GM12878 (cell line): ENCODE measurements around the gene DCTN2. TPM values are rescaled to one million over a fixed set of nuclear protein-coding genes. Genes with fewer than 3 reads are reported as not detected.

ENCODE experiments used
- ATAC-seq: fragments of 200-7000 bp; cut with Tn5 transposase; 3 replicates; pipeline ENCODE4 v1.9.1; 2020; ENCODE audit warnings: mild to moderate bottlenecking, moderate library complexity
- BruUV-seq: library from RNA; stranded (reverse); fragments of 400-500 nt; replicated peaks from 2 replicates; lab custom pipeline; 2021; lab: Mats Ljungman, UMichigan
- CTCF ChIA-PET: fragments of 300-600 bp; sonication (Branson Sonifier 250); formaldehyde crosslinking; extraction: SDS; loops from one replicate; lab custom pipeline; 2021; ENCODE audit warnings: inconsistent platforms; lab: Yijun Ruan, JAX
- POLR2A ChIA-PET: fragments of 350-600 bp; formaldehyde crosslinking; extraction: SDS; loops from one replicate; lab custom pipeline; 2021; ENCODE audit warnings: inconsistent platforms; lab: Charles Lee
- RAD21 ChIA-PET: fragments of 300-600 bp; sonication (Branson Sonifier 250); formaldehyde crosslinking; loops from one replicate; lab custom pipeline; 2023; ENCODE audit warnings: antibody characterized with exemption; ENCODE audit not compliant: unreplicated experiment; lab: Charles Lee
- SMC1A ChIA-PET: fragments of 300-600 bp; sonication (Branson Sonifier 250); formaldehyde crosslinking; loops from one replicate; lab custom pipeline; 2023; ENCODE audit not compliant: unreplicated experiment, uncharacterized antibody; lab: Charles Lee
- DNase-seq: peaks from one replicate; pipeline ENCODE4 v3.0.0-alpha.2; 2011; ENCODE audit warnings: low read depth, low spot score
- FAIRE-seq: peaks from 3 replicates; lab custom pipeline; 2011; peaks lifted over from hg19 to GRCh38; lab: Jason Lieb, UNC
- H2AFZ ChIP-seq: 2 replicates; pipeline ENCODE4 v1.6.0; 2011; ENCODE audit warnings: low read depth, low read length, control low read depth; ENCODE audit not compliant: control insufficient read depth
- H3K27ac ChIP-seq: 2 replicates; pipeline ENCODE4 v1.5.1; 2011; ENCODE audit warnings: control low read depth; ENCODE audit not compliant: control insufficient read depth, insufficient read depth
- H3K27me3 ChIP-seq, 2 experiments: replicated peaks in 1 of 2; 2 replicates each; pipeline versions ENCODE4 v1.6.0 to v1.6.1; 2011; ENCODE audit warnings: low read length in 1 of 2; ENCODE audit not compliant: control insufficient read depth in 2 of 2, insufficient read depth in 2 of 2
- H3K36me3 ChIP-seq, 2 experiments: 2 replicates each; pipeline ENCODE4 v1.5.1; 2011; ENCODE audit warnings: low read length in 1 of 2; ENCODE audit not compliant: control insufficient read depth in 2 of 2, insufficient read depth in 2 of 2
- H3K4me1 ChIP-seq: 2 replicates; pipeline ENCODE4 v1.6.1; 2011; ENCODE audit warnings: mild to moderate bottlenecking, low read length, moderate library complexity, mixed read lengths; ENCODE audit not compliant: control insufficient read depth, insufficient read depth
- H3K4me2 ChIP-seq: 2 replicates; pipeline ENCODE4 v1.6.0; 2011; ENCODE audit warnings: control low read depth; ENCODE audit not compliant: control insufficient read depth, insufficient read depth
- H3K4me3 ChIP-seq: fragments of 200-600 bp; sonication (generic); 2 replicates; pipeline ENCODE4 v1.5.1; 2016
- H3K79me2 ChIP-seq: 2 replicates; pipeline ENCODE4 v1.6.0; 2011; ENCODE audit warnings: low read length; ENCODE audit not compliant: control insufficient read depth, insufficient read depth
- H3K9ac ChIP-seq: 2 replicates; pipeline ENCODE4 v1.8.0; 2011; ENCODE audit warnings: low read length, control low read depth, mixed read lengths; ENCODE audit not compliant: control insufficient read depth, insufficient read depth
- H3K9me3 ChIP-seq: replicated peaks from 3 replicates; pipeline ENCODE4 v1.5.1; 2011; ENCODE audit warnings: mild to moderate bottlenecking, low read length; ENCODE audit not compliant: control insufficient read depth, insufficient read depth
- H4K20me1 ChIP-seq: 2 replicates; pipeline ENCODE4 v1.6.0; 2011; ENCODE audit not compliant: control insufficient read depth, insufficient read depth
- EED ChIP-seq: sonication (generic); IDR thresholded peaks from 2 replicates; pipeline ENCODE4 v1.6.1; 2016; ENCODE audit warnings: antibody characterized with exemption, low read depth
- IRF4 ChIP-seq: IDR thresholded peaks from 2 replicates; pipeline ENCODE4 v1.6.1; 2011; ENCODE audit warnings: low read depth, low read length
- JUNB ChIP-seq: IDR thresholded peaks from 2 replicates; pipeline ENCODE4 v1.6.1; 2016; ENCODE audit warnings: antibody characterized with exemption, mild to moderate bottlenecking
- KLF5 ChIP-seq: fragments of 450-650 bp; IDR thresholded peaks from 2 replicates; pipeline ENCODE4 v1.6.1; 2014; ENCODE audit warnings: mild to moderate bottlenecking; ENCODE audit not compliant: partially characterized antibody
- MLLT1 ChIP-seq: fragments of 450-650 bp; IDR thresholded peaks from 2 replicates; pipeline ENCODE4 v1.6.1; 2016; ENCODE audit warnings: mild to moderate bottlenecking
- NFXL1 ChIP-seq: fragments of 450-650 bp; IDR thresholded peaks from 2 replicates; pipeline ENCODE4 v1.6.1; 2017; ENCODE audit warnings: antibody characterized with exemption, mild to moderate bottlenecking, borderline replicate concordance
- PAX8 ChIP-seq: fragments of 450-650 bp; IDR thresholded peaks from 2 replicates; pipeline ENCODE4 v1.6.1; 2017; ENCODE audit warnings: mild to moderate bottlenecking, moderate library complexity
- POLR2A ChIP-seq: IDR thresholded peaks from 2 replicates; pipeline ENCODE4 v1.6.1; 2011; ENCODE audit warnings: low read depth, mild to moderate bottlenecking, low read length
- POLR2AphosphoS5 ChIP-seq: IDR thresholded peaks from 2 replicates; pipeline ENCODE4 v1.6.1; 2011; ENCODE audit warnings: mild to moderate bottlenecking, low read length, inconsistent platforms
- RCOR1 ChIP-seq: conservative IDR thresholded peaks from 2 replicates; pipeline ENCODE4 v1.6.1; 2012; ENCODE audit warnings: low read depth, low read length, improper control_type of control experiment
- SRF ChIP-seq, 2 experiments: IDR thresholded peaks; 2 replicates each; pipeline ENCODE4 v1.6.1; 2011; ENCODE audit warnings: low read depth in 2 of 2, low read length in 2 of 2, mild to moderate bottlenecking in 1 of 2, moderate library complexity in 1 of 2
- whole genome bisulfite sequencing: methylation state at CpG from one replicate; pipeline ENCODE4 v1.1.6; 2016; ENCODE audit warnings: low lambda C conversion rate; ENCODE audit not compliant: insufficient replicate concordance, insufficient coverage; ENCODE audit errors: missing lambda C conversion rate; 5-methylcytosine and 5-hydroxymethylcytosine counted together
- in situ Hi-C: fragments of 300-500 bp; cut with MboI; formaldehyde crosslinking; loops from 9 replicates; pipeline ENCODE4 v1.14.3; 2018; ENCODE audit warnings: mixed read lengths
- intact Hi-C: fragments of 100-400 bp; cut with micrococcal nuclease; formaldehyde crosslinking; loops from one replicate; pipeline ENCODE4 v1.14.2; 2022; ENCODE audit not compliant: unreplicated experiment
- polyA plus RNA-seq, 11 experiments: library from polyadenylated mRNA; depleted of rRNA in 4 of 11; unstranded in 6 of 11; stranded (reverse) in 5 of 11; fragments of >200 nt; fragmentation: Nextera tagmentation in 4 of 11; fragmentation: Illumina TruSeq in 1 of 11; extraction: Ambion mirVana in 4 of 11; extraction: Trizol in 1 of 11; gene quantifications; 1 replicate in 1 of 11; 2 replicates in 10 of 11; pipeline versions ENCODE4 v1.2.1 to v1.2.3, GENCODE V29; 2011 to 2016; ENCODE audit warnings: inconsistent platforms in 2 of 11, missing spikeins in 2 of 11, low read depth in 1 of 11
- total RNA-seq, 4 experiments: library from RNA; depleted of rRNA in 3 of 4; stranded (reverse); fragments of >200 nt in 3 of 4; fragmentation: Illumina TruSeq in 1 of 4; extraction: Trizol in 1 of 4; gene quantifications; 2 replicates each; pipeline versions ENCODE4 v1.2.1 to v1.2.3, GENCODE V29; 2013 to 2021

DCTN2 gene
- total and polyA plus RNA-seq, 10 of the 15 experiments (the other 5 are each of a cell fraction or from before 2014, with no cell fraction given): 32.3 to 171 (median 100) TPM

- no peak for ATAC-seq
- Histone ChIP-seq H3K36me3 (peaks cover 28 to 38% of the 10 kb centered on the region in 2 experiments), H3K27me3 (no peaks in the 10 kb centered on the region), H3K4me2 (no peak overlapping the region), H2AFZ (no peak overlapping the region), H3K4me3 (no peak overlapping the region), H4K20me1 (peaks cover 4% of the 10 kb centered on the region; the same call in 1 of the 2 replicates), H3K9me3 (no peaks in the 10 kb centered on the region), H3K4me1 (peaks cover 12% of the 10 kb centered on the region), H3K27ac (no peak overlapping the region), H3K9ac (no peak overlapping the region), H3K79me2 (peaks cover 27% of the 10 kb centered on the region)
- WGBS: 93% methylated on average over 1 of the region's 1 CpG
- intact Hi-C loops: no loop called here
- CTCF ChIA-PET: interaction anchor here (4.0 kb wide), 1 partner anchor 40 kb away, joined by 13 read pairs; no protein-coding TSS in a partner anchor
- no peak for DNase-seq
- TF ChIP-seq PAX8 (no peak), KLF5 (no peak), SRF (IDR thresholded peaks at IDR 0.05; ENCODE audit: low read depth in 2 of 2, low read length in 2 of 2) (no peak), JUNB (no peak), IRF4 (no peak)
- in situ Hi-C loops: no loop called here
- SMC1A ChIA-PET: interaction anchor here (1.7 kb wide), 1 partner anchor 21 kb away, joined by 3 read pairs; no protein-coding TSS in a partner anchor
- RAD21 ChIA-PET: interaction anchor here (1.1 to 1.3 kb wide), 2 partner anchors 57 to 58 kb away, joined by 3 read pairs; no protein-coding TSS in a partner anchor
- POLR2A ChIA-PET: no interaction called here
- FAIRE-seq: no peak
- BruUV-seq: no TSS peak
These were observed 29.8 kb downstream of the DCTN2 start for GRCh38 chr12:57517187-57517586.

DNA sequence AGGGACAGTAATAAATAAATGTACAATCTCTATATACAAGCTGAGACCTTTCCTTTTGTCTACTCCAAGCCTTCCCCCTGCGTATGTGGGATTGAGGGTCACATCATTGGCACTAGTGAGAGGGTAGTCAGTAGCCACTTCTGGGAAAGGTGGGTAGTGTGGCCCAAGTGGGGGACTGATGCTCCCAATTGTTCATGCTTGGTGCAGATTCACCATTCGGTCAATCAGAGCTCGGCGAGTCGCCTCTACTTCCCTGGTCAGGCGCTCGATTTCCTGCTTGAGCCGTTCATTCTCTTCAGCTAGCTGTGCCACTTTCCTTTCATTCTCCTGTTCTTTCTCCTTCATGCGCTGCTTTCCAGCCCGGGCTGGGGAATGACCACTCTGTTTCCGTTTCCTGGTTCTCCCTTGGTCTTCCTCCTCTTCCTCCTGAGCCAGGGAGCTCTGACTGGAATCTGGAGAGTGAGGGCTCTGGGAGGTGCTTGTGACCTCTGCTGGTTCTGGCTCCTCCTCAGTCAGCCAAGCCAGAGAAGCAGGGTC is 30.3 kb downstream of the DCTN2 start:
- ChIA-PET SMC1A (interaction anchor here (1.7 kb wide), 1 partner anchor 22 kb away, joined by 3 read pairs; no protein-coding TSS in a partner anchor), POLR2A (interaction anchor here (0.9 kb wide), 1 partner anchor 36 kb away, joined by 4 read pairs; no protein-coding TSS in a partner anchor), RAD21 (interaction anchor here (1.1 to 1.3 kb wide), 2 partner anchors 56 to 58 kb away, joined by 3 read pairs; no protein-coding TSS in a partner anchor), CTCF (interaction anchor here (1.3 to 4.0 kb wide), 2 partner anchors 40 to 58 kb away, joined by 4 to 13 read pairs; no protein-coding TSS in a partner anchor)
- H3K4me1 ChIP-seq: peaks cover 7% of the 10 kb centered on the region
- TF ChIP-seq POLR2A (peak; percentile 51), RCOR1 (no peak), POLR2AphosphoS5 (peak; percentile 3; the same call in 1 of the 2 replicates), NFXL1 (no peak), EED (no peak), MLLT1 (no peak)
- no peak overlapping the region for H3K9ac ChIP-seq
- WGBS: 80% methylated on average over 11 of the region's 11 CpGs
- no peak overlapping the region for H3K27ac ChIP-seq
- H3K4me3 ChIP-seq: no peak overlapping the region
- no peaks in the 10 kb centered on the region for H3K9me3 ChIP-seq
- in situ Hi-C loops (no loop called here), intact Hi-C loops (no loop called here)
- FAIRE-seq (no peak), DNase-seq (no peak), ATAC-seq (no peak)
- H3K4me2 ChIP-seq: no peak overlapping the region
- peaks cover 4% of the 10 kb centered on the region; the same call in 1 of the 2 replicates for H4K20me1 ChIP-seq
- no peak overlapping the region for H2AFZ ChIP-seq
- no peaks in the 10 kb centered on the region for H3K27me3 ChIP-seq
- peaks cover 32 to 42% of the 10 kb centered on the region in 2 experiments for H3K36me3 ChIP-seq
- H3K79me2 ChIP-seq: peaks cover 27% of the 10 kb centered on the region
- BruUV-seq: no TSS peak
